AG09309 (cell line): ENCODE results near the gene KCNH1.

Experiments
- DNase-seq: peaks from one replicate; pipeline ENCODE4 v3.0.0-alpha.2; 2010; ENCODE audit warnings: low read depth
- H3K4me3 ChIP-seq: 2 replicates; pipeline ENCODE4 v1.5.1; 2011; ENCODE audit warnings: mild to moderate bottlenecking, low read depth, low read length, moderate library complexity; ENCODE audit not compliant: control insufficient read depth
- TF ChIP-seq, protein P1 (sequence below): IDR thresholded peaks from 2 replicates; pipeline ENCODE4 v1.5.1; 2011; ENCODE audit warnings: mild to moderate bottlenecking, low read depth, low read length, inconsistent platforms; ENCODE audit not compliant: insufficient read depth, control insufficient read depth; ENCODE audit errors: missing control alignments

KCNH1 gene

DNA sequence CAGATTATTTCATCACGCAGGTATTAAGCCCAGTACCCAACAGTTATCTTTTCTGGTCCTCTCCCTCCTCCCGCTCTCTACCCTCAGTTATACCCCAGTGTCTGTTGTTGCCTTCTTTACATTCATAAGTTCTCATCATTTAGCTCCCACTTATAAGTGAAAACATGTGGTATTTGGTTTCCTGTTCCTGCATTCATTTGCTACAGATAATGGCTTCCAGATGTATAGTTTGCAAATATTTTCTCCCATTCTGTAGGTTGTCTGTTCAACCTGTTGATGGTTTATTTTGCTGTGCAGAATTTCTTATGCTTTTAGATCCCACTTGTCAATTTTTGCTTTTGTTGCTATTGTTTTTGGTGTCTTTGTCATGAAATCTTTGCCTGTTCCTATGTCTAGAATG, 21.1 kb upstream of the KCNH1 start:
- DNase-seq = no peak
- TF ChIP-seq, protein P1, sequence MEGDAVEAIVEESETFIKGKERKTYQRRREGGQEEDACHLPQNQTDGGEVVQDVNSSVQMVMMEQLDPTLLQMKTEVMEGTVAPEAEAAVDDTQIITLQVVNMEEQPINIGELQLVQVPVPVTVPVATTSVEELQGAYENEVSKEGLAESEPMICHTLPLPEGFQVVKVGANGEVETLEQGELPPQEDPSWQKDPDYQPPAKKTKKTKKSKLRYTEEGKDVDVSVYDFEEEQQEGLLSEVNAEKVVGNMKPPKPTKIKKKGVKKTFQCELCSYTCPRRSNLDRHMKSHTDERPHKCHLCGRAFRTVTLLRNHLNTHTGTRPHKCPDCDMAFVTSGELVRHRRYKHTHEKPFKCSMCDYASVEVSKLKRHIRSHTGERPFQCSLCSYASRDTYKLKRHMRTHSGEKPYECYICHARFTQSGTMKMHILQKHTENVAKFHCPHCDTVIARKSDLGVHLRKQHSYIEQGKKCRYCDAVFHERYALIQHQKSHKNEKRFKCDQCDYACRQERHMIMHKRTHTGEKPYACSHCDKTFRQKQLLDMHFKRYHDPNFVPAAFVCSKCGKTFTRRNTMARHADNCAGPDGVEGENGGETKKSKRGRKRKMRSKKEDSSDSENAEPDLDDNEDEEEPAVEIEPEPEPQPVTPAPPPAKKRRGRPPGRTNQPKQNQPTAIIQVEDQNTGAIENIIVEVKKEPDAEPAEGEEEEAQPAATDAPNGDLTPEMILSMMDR = no peak
- no peak overlapping the region for H3K4me3 ChIP-seq

DNA sequence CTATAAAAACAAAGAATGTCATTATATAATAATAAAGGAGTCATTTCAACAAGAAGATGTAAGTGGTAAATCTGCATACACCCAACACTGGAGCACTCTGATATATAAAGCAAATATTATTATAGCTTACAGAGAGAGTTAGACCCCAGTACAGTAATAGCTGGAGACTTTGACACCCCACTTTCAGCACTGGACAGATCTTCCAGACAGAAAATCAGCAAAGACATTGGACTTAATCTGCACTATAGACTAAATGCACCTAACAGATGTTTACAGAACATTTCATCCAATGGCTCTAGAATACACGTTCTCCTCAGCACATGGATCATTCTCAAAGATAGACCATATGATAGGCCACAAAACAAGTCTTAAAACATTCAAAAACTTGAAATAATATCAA, 20.0 kb upstream of the KCNH1 start:
- TF ChIP-seq, protein P1 = no peak
- no peak for DNase-seq
- no peak overlapping the region for H3K4me3 ChIP-seq

DNA sequence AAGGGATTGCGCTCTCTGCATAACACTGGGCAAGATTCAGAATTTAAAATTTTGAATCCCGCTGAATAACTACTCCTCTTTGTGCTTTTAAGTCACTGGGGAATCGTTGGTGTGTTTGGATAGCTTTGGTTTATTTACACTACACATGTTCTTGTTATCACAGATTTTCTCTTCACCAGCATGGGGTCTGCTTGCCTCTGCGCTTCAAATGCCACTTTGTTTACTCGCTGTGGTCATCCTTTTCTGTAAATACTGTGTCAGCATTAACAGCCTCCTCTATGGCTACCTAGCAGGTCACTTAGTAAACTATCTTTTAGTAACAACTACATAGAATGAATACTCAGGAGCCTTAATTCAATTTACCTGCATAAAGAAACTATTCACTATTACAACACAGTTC, 14.4 kb upstream of the KCNH1 start:
- H3K4me3 ChIP-seq = no peak overlapping the region
- DNase-seq = no peak
- TF ChIP-seq, protein P1 = no peak

DNA sequence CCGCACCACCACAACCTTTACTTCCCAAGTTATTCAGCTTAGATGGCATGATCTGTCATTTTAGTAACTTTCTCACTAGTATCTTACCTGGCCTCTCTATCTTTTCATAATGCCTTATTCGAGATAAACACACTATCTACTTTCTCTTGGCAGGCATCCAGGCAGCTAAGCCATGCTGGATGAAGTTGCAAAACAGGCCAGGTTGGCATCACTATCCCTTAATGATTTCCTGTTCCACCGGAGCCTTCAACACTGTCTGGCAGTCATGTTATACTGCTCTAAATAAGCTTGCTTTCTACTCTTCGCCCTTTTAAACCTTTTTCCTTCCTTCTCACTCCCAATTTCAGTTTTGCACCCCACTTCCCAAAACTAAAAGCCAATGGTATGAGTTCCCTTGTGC, 12.0 kb upstream of the KCNH1 start:
- no peak for DNase-seq
- H3K4me3 ChIP-seq = no peak overlapping the region
- TF ChIP-seq, protein P1 = no peak

DNA sequence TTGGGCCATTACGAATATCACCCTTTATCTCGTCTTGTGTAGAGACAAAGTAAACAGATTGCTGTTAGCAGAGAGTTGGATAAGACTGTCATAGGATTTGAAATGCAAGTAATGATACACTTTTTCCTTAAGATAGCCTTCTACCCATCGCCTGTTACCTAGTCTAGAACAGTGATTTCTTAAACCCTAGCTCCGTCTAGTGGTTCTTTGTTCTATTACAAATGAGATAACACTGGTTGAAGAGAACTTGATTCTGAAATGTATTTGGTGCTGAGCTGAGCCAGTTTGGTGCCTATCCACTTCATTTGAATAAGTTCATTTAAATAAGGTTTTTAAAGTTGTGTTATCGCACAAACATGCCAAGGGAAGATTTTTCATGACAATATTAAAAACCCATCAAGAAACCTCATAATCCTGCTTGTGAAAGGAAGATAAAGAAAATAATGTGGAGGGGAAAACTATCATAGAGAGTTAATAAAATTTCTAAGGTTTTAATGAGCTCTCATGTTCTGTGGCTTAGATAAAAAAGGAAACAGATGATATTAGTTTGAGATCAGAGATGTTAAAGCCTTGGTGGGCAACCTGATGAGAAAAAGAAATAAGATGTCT, 1.5 kb upstream of the KCNH1 start:
- no peak overlapping the region for H3K4me3 ChIP-seq
- TF ChIP-seq, protein P1 = peak; percentile 82
- peak; percentile 40 for DNase-seq

DNA sequence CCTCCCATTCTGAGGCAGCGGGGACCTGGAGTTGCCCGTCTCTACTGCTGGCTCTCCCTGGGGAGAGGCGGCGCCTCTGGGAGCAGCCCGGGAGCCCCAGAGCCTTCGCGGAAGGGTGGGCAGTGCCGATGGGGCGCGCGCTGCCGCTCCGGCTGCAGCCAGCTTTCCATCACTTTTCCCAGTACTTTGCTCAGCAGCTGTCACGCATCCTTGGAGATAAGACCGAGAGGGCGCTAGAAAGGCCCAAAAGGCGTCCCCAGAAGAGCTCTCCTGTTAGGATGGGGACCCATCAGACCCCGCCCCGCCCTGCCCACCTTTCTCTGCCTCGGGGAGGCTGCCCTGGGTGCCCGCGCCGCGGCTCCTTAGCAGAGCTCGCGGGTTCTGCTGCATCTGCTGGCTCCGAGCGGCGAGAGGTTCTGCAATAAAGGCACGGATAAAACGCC, 534 bp downstream of the KCNH1 start:
- H3K4me3 ChIP-seq = peak overlapping the region; percentile 67
- no peak for DNase-seq
- TF ChIP-seq, protein P1 = no peak
